Liver (tissue), 9 donors: ENCODE data around the gene COQ2. TPM values are rescaled to one million over a fixed set of nuclear protein-coding genes. Genes with fewer than 3 reads are reported as not detected.
A peak's percentile ranks its signal among the peaks of the same experiment; 100 is the strongest.

Experiments
- DNase-seq: peaks from one replicate; pipeline ENCODE4 v3.0.0-alpha.2; 2017; ENCODE audit warnings: low spot score
- H3K27ac ChIP-seq, 2 donors: one replicate each; pipeline ENCODE4 v1.7.0; 2013; ENCODE audit warnings: inconsistent platforms in 2 of 2, low read length in 2 of 2, control low read depth in 1 of 2, low read depth in 1 of 2, mild to moderate bottlenecking in 1 of 2
- H3K27me3 ChIP-seq, 4 donors: one replicate each; pipeline versions ENCODE4 v1.6.1 to v1.7.0; 2013; ENCODE audit warnings: low read length in 3 of 4, inconsistent platforms in 1 of 4, mild to moderate bottlenecking in 1 of 4, moderate library complexity in 1 of 4; ENCODE audit not compliant: control insufficient read depth in 4 of 4, insufficient read depth in 4 of 4
- H3K36me3 ChIP-seq, 4 donors: one replicate each; pipeline versions ENCODE4 v1.6.1 to v1.7.0; 2013; ENCODE audit warnings: low read length in 3 of 4, mild to moderate bottlenecking in 3 of 4, low read depth in 1 of 4, moderate library complexity in 1 of 4; ENCODE audit not compliant: control insufficient read depth in 4 of 4, insufficient read depth in 3 of 4
- H3K4me1 ChIP-seq, 4 donors: one replicate each; pipeline versions ENCODE4 v1.6.1 to v1.7.0; 2013; ENCODE audit warnings: low read length in 3 of 4, mild to moderate bottlenecking in 3 of 4, moderate library complexity in 1 of 4; ENCODE audit not compliant: control insufficient read depth in 4 of 4, insufficient read depth in 4 of 4
- H3K4me3 ChIP-seq, 3 donors: one replicate each; pipeline versions ENCODE4 v1.6.1 to v1.7.0; 2013; ENCODE audit warnings: low read length in 3 of 3, control low read depth in 1 of 3, low read depth in 1 of 3, mild to moderate bottlenecking in 1 of 3
- H3K9ac ChIP-seq, 2 donors: one replicate each; pipeline ENCODE4 v1.7.0; 2013; ENCODE audit warnings: low read length in 2 of 2, mild to moderate bottlenecking in 2 of 2, moderate library complexity in 2 of 2, control low read depth in 1 of 2, low read depth in 1 of 2
- H3K9me3 ChIP-seq, 4 donors: one replicate each; pipeline versions ENCODE4 v1.6.1 to v1.7.0; 2013; ENCODE audit warnings: low read length in 3 of 4; ENCODE audit not compliant: control insufficient read depth in 4 of 4
- CTCF ChIP-seq: fragments of 150-350 bp; IDR thresholded peaks from 2 replicates; pipeline ENCODE4 v1.5.1; 2017; ENCODE audit warnings: improper control_type of control experiment, low read depth, low read length; ENCODE audit not compliant: missing input control
- EGR1 ChIP-seq, 2 donors: IDR thresholded peaks; 2 replicates each; pipeline ENCODE4 v1.6.1; 2016 to 2018; ENCODE audit warnings: antibody characterized with exemption in 2 of 2, low read depth in 2 of 2
- GABPA ChIP-seq, 2 donors: IDR thresholded peaks in 1 of 2; conservative IDR thresholded peaks in 1 of 2; 2 replicates each; pipeline ENCODE4 v1.6.1; 2016; ENCODE audit warnings: antibody characterized with exemption in 2 of 2, mild to moderate bottlenecking in 1 of 2, moderate library complexity in 1 of 2
- HNF4A ChIP-seq, 2 donors: conservative IDR thresholded peaks; 2 replicates each; pipeline ENCODE4 v1.6.1; 2016; ENCODE audit warnings: antibody characterized with exemption in 2 of 2, mild to moderate bottlenecking in 2 of 2
- JUND ChIP-seq, 2 donors: IDR thresholded peaks; 2 replicates each; pipeline ENCODE4 v1.6.1; 2016; ENCODE audit warnings: antibody characterized with exemption in 2 of 2
- NR2F2 ChIP-seq: IDR thresholded peaks from 2 replicates; pipeline ENCODE4 v1.6.1; 2016; ENCODE audit warnings: antibody characterized with exemption
- RAD21 ChIP-seq, 2 donors: IDR thresholded peaks; 2 replicates each; pipeline ENCODE4 v1.6.1; 2016; ENCODE audit warnings: antibody characterized with exemption in 2 of 2, mild to moderate bottlenecking in 2 of 2
- RXRA ChIP-seq, 2 donors: IDR thresholded peaks; 2 replicates each; pipeline ENCODE4 v1.6.1; 2017 to 2018; ENCODE audit warnings: antibody characterized with exemption in 2 of 2, mild to moderate bottlenecking in 1 of 2
- YY1 ChIP-seq: IDR thresholded peaks from 2 replicates; pipeline ENCODE4 v1.6.1; 2016; ENCODE audit warnings: antibody characterized with exemption, mild to moderate bottlenecking
- WGBS: extraction: QIAGEN DNeasy Blood & Tissue Kit; methylation state at CpG from one replicate; pipeline ENCODE4 v1.1.7; 2013; 5-methylcytosine and 5-hydroxymethylcytosine counted together
- polyA plus RNA-seq, 2 donors: library from polyadenylated mRNA; stranded (reverse) in 1 of 2; unstranded in 1 of 2; fragments of 200-250 nt in 1 of 2; fragments of >200 nt in 1 of 2; fragmentation: Nextera tagmentation in 1 of 2; extraction: Ambion mirVana in 1 of 2; gene quantifications; one replicate each; pipeline versions ENCODE4 v1.2.1 to v1.2.3, GENCODE V29; 2013 to 2015
- total RNA-seq, 2 donors: library from RNA; depleted of rRNA; stranded (reverse); fragments of >200 nt; gene quantifications; one replicate each; pipeline ENCODE4 v1.2.3, GENCODE V29; 2014
- TF ChIP-seq, protein P1 (sequence below): IDR thresholded peaks from 2 replicates; pipeline ENCODE4 v1.6.1; 2016; ENCODE audit warnings: antibody characterized with exemption, mild to moderate bottlenecking
- TF ChIP-seq, protein P2 (sequence below): IDR thresholded peaks from 2 replicates; pipeline ENCODE4 v1.6.1; 2016; ENCODE audit warnings: antibody characterized with exemption
- donor health status: healthy.
- donor health status: healthy.
- donor health status: healthy.
- donor health status: healthy.
- donor health status: healthy.

The COQ2 gene
- total and polyA plus RNA-seq, 4 donors: 8.6 to 13.6 (median 10.8) TPM

- DNase-seq: no peak
- peaks cover 0 to 2% (median 0%) of the 10 kb centered on the region in 4 donors for H3K4me1 ChIP-seq
Measured at GRCh38 chr4:83255584-83255983, 29.0 kb downstream of the COQ2 start.

DNA sequence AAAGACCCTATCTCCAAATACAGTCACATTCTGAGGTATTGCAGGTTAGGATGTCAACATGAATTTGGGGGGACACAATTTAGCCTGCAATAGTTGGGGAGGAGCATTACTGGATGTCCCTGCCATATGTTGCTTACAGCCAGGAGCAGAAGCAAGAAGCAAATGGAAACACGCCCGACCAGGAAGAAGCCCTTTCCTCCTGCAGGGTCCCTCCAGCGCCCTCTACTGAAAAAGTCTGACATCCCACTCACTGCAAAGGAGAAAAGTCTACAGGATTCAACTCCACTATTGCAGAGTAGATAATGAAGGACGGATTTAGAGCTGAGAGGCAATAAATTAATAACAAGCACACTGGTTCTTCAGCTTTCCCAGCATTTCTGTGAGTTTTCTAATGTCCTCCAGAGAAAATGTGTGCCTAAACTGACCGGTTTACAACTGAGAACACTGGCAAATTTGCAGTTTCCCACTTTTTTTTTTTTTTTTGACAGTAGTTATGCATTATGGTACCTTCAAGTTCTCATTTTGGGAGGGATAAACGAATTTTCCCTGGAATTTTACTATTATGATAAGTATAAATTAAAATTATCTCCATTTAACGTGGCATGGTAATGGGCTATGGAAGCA, 31.7 kb downstream of the COQ2 start:
- no peak overlapping the region for H3K27ac ChIP-seq

More at GRCh38 chr4:83255584-83255983, 29.0 kb downstream of the COQ2 start:
- 69% methylated on average over 1 of the region's 1 CpG for WGBS
- no peaks in the 10 kb centered on the region for H3K27me3 ChIP-seq
- no peak for TF ChIP-seq EGR1 (IDR thresholded peaks at IDR 0.05; ENCODE audit: low read depth in 2 of 2)
- no peak for TF ChIP-seq HNF4A (conservative IDR thresholded peaks at IDR 0.05)
- TF ChIP-seq, protein P1, sequence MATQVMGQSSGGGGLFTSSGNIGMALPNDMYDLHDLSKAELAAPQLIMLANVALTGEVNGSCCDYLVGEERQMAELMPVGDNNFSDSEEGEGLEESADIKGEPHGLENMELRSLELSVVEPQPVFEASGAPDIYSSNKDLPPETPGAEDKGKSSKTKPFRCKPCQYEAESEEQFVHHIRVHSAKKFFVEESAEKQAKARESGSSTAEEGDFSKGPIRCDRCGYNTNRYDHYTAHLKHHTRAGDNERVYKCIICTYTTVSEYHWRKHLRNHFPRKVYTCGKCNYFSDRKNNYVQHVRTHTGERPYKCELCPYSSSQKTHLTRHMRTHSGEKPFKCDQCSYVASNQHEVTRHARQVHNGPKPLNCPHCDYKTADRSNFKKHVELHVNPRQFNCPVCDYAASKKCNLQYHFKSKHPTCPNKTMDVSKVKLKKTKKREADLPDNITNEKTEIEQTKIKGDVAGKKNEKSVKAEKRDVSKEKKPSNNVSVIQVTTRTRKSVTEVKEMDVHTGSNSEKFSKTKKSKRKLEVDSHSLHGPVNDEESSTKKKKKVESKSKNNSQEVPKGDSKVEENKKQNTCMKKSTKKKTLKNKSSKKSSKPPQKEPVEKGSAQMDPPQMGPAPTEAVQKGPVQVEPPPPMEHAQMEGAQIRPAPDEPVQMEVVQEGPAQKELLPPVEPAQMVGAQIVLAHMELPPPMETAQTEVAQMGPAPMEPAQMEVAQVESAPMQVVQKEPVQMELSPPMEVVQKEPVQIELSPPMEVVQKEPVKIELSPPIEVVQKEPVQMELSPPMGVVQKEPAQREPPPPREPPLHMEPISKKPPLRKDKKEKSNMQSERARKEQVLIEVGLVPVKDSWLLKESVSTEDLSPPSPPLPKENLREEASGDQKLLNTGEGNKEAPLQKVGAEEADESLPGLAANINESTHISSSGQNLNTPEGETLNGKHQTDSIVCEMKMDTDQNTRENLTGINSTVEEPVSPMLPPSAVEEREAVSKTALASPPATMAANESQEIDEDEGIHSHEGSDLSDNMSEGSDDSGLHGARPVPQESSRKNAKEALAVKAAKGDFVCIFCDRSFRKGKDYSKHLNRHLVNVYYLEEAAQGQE: no peak
- TF ChIP-seq, protein P2, sequence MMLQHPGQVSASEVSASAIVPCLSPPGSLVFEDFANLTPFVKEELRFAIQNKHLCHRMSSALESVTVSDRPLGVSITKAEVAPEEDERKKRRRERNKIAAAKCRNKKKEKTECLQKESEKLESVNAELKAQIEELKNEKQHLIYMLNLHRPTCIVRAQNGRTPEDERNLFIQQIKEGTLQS: no peak
- TF ChIP-seq JUND (IDR thresholded peaks at IDR 0.05): no peak
- no peak for TF ChIP-seq RXRA (IDR thresholded peaks at IDR 0.05)
- TF ChIP-seq NR2F2: peak; percentile 88
- H3K9me3 ChIP-seq: no peaks in the 10 kb centered on the region
- no peak overlapping the region for H3K27ac ChIP-seq
- H3K36me3 ChIP-seq: no peaks in the 10 kb centered on the region
- no peak overlapping the region for H3K4me3 ChIP-seq
- H3K9ac ChIP-seq: no peak overlapping the region

More for the DNA sequence above, 31.7 kb downstream of the COQ2 start:
- Histone ChIP-seq H3K4me3 (no peak overlapping the region), H3K9me3 (no peaks in the 10 kb centered on the region), H3K27me3 (no peaks in the 10 kb centered on the region), H3K36me3 (no peaks in the 10 kb centered on the region), H3K9ac (no peak overlapping the region), H3K4me1 (no peaks in the 10 kb centered on the region)
- no peak for TF ChIP-seq RXRA (IDR thresholded peaks at IDR 0.05)
- TF ChIP-seq JUND (IDR thresholded peaks at IDR 0.05): no peak
- no peak for TF ChIP-seq GABPA (IDR thresholded peaks at IDR 0.05 in 1 of 2, conservative IDR thresholded peaks at IDR 0.05 in 1 of 2)
- TF ChIP-seq CTCF: peak; percentile 46
- no peak for TF ChIP-seq YY1
- TF ChIP-seq RAD21 (IDR thresholded peaks at IDR 0.05): peak; percentile 76 to 77
- 51% methylated on average over 7 of the region's 7 CpGs for WGBS
- peak; percentile 61 for DNase-seq
